GM12872 (cell line): ENCODE data around the gene IDH2.

Source experiments
- TF ChIP-seq, protein P1 (sequence below): IDR thresholded peaks from 3 replicates; pipeline ENCODE4 v1.5.1; 2011; ENCODE audit warnings: low read depth, mild to moderate bottlenecking, low read length, moderate library complexity; ENCODE audit not compliant: insufficient read depth

Gene IDH2

DNA sequence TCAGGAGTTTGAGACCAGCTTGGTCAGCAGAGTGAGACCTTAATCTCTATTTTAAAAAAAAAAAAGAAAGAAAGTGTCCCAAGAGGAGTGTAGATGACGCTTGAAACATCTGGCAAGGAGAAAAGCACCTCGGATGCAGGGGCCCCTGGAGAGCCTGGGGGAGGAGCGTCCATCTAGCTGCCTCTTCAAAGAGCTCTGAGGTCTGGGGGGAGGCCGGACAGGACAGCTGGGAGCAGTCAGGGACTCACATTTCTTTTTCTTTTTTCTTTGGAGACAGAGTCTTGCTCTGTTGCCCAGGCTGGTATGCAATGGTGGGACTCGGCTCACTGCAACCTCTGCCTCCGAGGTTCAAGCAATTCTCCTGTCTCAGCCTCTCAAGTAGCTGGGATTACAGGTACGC is 3.3 kb upstream of the IDH2 start:
- TF ChIP-seq, protein P1, sequence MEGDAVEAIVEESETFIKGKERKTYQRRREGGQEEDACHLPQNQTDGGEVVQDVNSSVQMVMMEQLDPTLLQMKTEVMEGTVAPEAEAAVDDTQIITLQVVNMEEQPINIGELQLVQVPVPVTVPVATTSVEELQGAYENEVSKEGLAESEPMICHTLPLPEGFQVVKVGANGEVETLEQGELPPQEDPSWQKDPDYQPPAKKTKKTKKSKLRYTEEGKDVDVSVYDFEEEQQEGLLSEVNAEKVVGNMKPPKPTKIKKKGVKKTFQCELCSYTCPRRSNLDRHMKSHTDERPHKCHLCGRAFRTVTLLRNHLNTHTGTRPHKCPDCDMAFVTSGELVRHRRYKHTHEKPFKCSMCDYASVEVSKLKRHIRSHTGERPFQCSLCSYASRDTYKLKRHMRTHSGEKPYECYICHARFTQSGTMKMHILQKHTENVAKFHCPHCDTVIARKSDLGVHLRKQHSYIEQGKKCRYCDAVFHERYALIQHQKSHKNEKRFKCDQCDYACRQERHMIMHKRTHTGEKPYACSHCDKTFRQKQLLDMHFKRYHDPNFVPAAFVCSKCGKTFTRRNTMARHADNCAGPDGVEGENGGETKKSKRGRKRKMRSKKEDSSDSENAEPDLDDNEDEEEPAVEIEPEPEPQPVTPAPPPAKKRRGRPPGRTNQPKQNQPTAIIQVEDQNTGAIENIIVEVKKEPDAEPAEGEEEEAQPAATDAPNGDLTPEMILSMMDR = no peak

DNA sequence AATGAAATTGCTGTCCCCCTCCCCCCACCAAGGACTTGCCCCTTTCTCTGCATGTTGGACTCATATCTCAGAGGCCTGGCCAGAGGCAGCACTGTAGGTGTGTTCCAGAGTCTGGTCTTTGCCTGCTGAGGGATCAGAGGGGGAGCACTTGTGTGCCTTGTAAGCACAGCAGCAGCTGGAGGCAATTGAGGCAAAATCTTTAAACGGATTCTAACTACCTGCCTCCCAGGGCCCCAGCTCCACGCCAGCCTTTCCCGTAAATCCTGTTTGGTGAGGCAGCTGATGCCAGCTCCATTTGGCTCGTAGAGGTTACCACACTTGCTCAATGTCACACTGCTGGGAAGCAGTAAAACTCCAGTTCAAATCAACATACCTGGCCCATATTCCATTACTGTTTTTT is 2.3 kb upstream of the IDH2 start:
- TF ChIP-seq, protein P1 = no peak

DNA sequence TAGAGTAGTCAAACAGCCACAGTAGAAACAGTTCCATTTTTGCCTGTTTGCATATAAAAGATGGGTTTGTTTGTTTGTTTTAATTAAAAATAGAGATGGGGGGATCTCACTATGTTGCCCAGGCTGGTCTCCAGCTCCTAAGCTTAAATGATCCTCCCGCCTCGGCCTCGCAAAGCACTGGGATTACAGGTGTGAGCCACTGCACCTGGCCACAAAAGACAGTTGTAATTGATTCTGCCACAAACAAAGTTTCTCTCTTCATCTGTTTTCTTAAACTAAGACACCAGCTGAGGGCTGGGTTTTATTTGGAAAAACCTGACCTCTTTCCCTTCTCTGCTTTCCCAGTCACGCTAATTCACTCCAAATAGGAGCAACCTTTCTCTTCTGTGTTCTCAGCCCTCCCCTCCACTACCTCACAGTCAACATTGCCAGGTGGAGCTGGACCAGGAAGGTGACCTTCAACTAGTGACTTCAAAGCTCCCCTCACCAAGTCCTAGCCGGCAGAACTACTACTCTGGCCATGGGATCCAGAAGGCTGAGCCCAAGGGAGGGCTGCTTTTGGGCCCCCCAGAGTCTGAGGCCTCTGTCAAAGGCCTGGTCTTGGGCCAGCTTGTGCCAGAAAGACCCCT is 1.5 kb upstream of the IDH2 start:
- TF ChIP-seq, protein P1 = no peak

DNA sequence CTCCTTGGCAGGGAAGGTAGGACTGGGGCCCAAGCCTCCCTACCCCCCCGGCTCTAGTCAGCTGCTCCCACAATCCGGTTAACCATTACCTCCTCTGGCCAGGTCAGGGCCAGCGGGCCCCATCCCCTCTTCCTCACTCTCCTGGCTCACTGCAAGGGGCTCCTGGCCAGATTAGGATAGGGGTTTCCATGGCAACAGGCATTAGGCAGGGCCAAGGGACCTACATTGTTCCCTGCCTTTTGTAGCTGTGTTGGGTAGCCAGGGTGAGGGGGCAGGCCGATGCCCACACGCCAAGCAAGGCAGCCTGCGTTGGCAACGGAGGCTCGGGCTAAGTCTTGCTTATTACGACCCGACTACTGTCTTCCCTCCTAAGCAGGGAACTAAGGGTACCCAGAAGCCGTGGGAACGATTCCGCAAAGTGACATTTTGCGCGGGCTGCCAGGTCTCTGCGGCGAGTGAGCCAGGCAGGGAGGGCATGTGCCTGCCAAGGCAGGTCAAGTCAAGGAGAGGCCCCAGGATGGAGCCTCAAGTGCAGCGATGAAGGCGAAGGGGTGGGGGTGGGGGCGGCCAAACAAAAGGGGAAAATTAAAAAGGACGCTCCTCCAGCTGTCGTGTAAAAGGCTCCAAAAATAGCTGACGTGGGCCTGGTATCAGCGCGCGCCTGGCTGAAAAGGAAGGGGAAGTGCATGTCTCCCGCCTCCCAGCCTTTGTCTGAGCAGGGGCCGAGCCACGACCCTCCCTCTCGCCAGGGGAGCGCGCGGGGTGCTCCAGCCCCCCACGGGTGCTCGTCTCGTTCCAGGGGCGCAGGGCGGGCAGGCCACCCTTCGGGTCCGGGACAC is 919 bp downstream of the IDH2 start:
- TF ChIP-seq, protein P1 = no peak

DNA sequence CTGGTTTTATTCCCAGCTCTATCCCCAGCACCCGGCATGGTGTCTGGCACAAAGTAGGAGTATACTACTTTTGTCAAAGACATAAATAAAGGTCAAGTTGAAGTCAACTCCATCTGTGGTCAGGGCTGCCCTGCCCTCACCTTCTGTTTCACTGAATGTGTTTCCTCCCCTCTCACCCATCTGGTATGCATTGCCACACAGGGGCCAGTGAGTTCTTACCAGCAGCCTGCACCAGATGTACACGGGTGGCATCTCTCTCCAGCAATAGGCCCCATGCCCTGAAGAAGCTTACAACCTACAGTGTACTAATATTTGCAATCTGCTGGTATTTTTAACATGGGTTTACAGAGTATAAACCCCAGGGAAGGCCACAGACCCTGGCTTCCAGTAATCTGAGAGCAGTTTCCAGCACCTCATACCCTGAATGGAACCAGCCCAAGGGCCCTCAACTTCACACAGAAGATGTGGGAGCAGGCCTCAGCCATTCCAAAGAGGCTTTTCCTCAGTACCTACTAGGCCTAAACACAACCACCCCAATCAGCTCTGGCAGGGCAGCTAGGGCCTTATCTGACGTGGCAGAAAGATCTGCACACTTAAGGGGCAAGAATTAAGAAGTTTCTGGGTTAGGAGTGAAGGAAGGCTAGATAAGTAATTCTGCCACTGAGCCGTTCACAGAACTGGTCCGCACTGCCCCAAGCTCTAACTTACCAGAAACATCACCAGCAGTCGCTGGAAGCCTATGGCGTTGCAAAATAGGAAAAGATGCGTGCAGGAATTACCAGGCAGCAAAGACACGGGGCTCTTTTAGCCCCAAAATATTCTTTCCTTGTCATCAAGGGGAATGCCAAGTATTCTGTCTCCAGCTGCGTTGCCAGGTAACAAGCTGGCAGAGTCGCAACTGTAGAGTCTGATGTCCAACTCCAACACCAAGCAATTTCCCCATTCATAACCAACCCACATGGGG is 2.1 kb downstream of the IDH2 start:
- TF ChIP-seq, protein P1 = no peak

DNA sequence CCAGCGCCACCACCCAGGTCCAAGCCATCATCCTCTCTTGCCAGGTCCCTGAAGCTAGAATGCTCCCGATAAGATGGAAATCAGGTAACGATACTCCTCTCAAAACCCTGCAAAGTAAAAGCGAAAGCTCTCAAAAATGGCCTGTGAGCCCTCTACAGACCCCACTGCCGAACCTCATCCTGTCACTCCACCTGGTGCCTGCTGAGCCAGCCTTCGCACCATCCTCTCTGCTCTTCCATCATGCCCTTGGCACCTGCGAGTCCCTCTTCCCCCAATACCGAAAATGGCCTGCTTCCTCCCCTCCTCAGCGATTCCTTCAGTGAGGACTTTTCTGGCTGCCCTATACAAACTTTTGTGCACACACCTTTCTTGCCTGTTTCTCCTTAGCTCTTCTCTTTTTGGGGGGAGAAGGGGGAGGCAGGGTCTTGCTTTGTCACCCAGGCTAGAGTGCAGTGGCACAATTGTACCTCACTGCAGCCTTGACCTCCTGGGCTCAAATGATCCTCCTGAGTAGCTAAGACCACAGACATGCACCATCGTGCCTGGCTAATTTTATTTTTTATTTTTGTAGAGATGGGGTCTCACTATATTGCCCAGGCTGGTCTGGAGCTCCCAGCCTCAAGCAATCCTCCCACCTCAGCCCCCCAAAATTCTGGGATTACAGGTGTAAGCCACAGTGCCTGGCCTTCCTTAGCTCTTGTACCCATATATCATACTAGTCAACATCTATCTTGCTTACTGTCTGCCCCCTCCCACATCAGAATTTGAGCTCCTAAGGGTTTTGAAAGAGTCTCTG is 3.0 kb downstream of the IDH2 start:
- TF ChIP-seq, protein P1 = 0 out of 3 replicates have a peak, but pooled peaks have one; percentile 19
